H9 (cell line): Measurements from ENCODE around the gene CRIP2. TPM values are rescaled to one million over a fixed set of nuclear protein-coding genes. Genes with fewer than 3 reads are reported as not detected.

ENCODE experiments used
- DNase-seq: peaks from one replicate; pipeline ENCODE4 v3.0.0-alpha.2; 2017
- H2AFZ ChIP-seq: one replicate; pipeline ENCODE4 v1.6.1; 2013; ENCODE audit warnings: mild to moderate bottlenecking, low read length, control low read depth, moderate library complexity
- H2AK5ac ChIP-seq: 2 replicates; pipeline ENCODE4 v1.6.1; 2013; ENCODE audit warnings: low read length, control low read depth, mixed read lengths; ENCODE audit not compliant: insufficient read length
- H2BK120ac ChIP-seq: one replicate; pipeline ENCODE4 v1.6.1; 2013; ENCODE audit warnings: low read depth, mild to moderate bottlenecking, low read length, control low read depth, inconsistent platforms; ENCODE audit not compliant: poor library complexity, severe bottlenecking
- H2BK12ac ChIP-seq: 2 replicates; pipeline ENCODE4 v1.6.1; 2013; ENCODE audit warnings: low read length, control low read depth, mixed read lengths, low read depth; ENCODE audit not compliant: insufficient read length
- H2BK15ac ChIP-seq: 2 replicates; pipeline ENCODE4 v1.6.1; 2013; ENCODE audit warnings: low read depth, low read length, control low read depth
- H2BK20ac ChIP-seq: one replicate; pipeline ENCODE4 v1.6.1; 2013; ENCODE audit warnings: low read depth, mild to moderate bottlenecking, low read length, control low read depth, inconsistent platforms; ENCODE audit not compliant: poor library complexity, severe bottlenecking
- H2BK5ac ChIP-seq: 2 replicates; pipeline ENCODE4 v1.6.1; 2013; ENCODE audit warnings: low read length, control low read depth, mixed read lengths; ENCODE audit not compliant: insufficient read length
- H3K14ac ChIP-seq: 2 replicates; pipeline ENCODE4 v1.6.1; 2013; ENCODE audit warnings: low read length, control low read depth; ENCODE audit not compliant: insufficient read depth
- H3K18ac ChIP-seq: 2 replicates; pipeline ENCODE4 v1.6.1; 2013; ENCODE audit warnings: low read depth, mild to moderate bottlenecking, mixed read lengths, low read length, control low read depth; ENCODE audit not compliant: insufficient read length
- H3K23ac ChIP-seq: 2 replicates; pipeline ENCODE4 v1.6.1; 2013; ENCODE audit warnings: low read length, control low read depth, mixed read lengths, low read depth; ENCODE audit not compliant: insufficient read length
- H3K23me2 ChIP-seq: 2 replicates; pipeline ENCODE4 v1.6.1; 2013; ENCODE audit warnings: low read depth, mild to moderate bottlenecking, mixed read lengths, low read length, control low read depth; ENCODE audit not compliant: insufficient read length, poor library complexity, severe bottlenecking
- H3K27ac ChIP-seq: 2 replicates; pipeline ENCODE4 v1.5.1; 2013; ENCODE audit warnings: low read length, control low read depth, mixed read lengths, low read depth; ENCODE audit not compliant: insufficient read length
- H3K27me3 ChIP-seq: 2 replicates; pipeline ENCODE4 v1.6.1; 2013; ENCODE audit warnings: low read length, control low read depth, inconsistent platforms; ENCODE audit not compliant: insufficient read depth
- H3K4ac ChIP-seq: 2 replicates; pipeline ENCODE4 v1.6.1; 2013; ENCODE audit warnings: low read depth, mild to moderate bottlenecking, control low read depth, inconsistent platforms, low read length, moderate library complexity
- H3K4me1 ChIP-seq: 2 replicates; pipeline ENCODE4 v1.6.1; 2013; ENCODE audit warnings: low read length, control low read depth, inconsistent platforms; ENCODE audit not compliant: insufficient read depth
- H3K4me2 ChIP-seq: 2 replicates; pipeline ENCODE4 v1.6.1; 2013; ENCODE audit warnings: low read length, control low read depth, mixed read lengths; ENCODE audit not compliant: insufficient read length, insufficient read depth
- H3K56ac ChIP-seq: 2 replicates; pipeline ENCODE4 v1.6.1; 2013; ENCODE audit warnings: low read depth, mild to moderate bottlenecking, mixed read lengths, low read length, control low read depth; ENCODE audit not compliant: insufficient read length
- H3K79me1 ChIP-seq: 2 replicates; pipeline ENCODE4 v1.6.1; 2013; ENCODE audit warnings: low read depth, mild to moderate bottlenecking, moderate library complexity, low read length, control low read depth, inconsistent platforms; ENCODE audit not compliant: insufficient read depth, poor library complexity, severe bottlenecking
- H3K79me2 ChIP-seq: 2 replicates; pipeline ENCODE4 v1.6.1; 2013; ENCODE audit warnings: low read length, control low read depth, inconsistent platforms; ENCODE audit not compliant: insufficient read depth
- H3K9ac ChIP-seq: 2 replicates; pipeline ENCODE4 v1.6.1; 2013; ENCODE audit warnings: low read length, control low read depth, mixed read lengths; ENCODE audit not compliant: insufficient read length; ENCODE audit errors: extremely low read depth
- H3K9me3 ChIP-seq: one replicate; pipeline ENCODE4 v1.6.1; 2013; ENCODE audit warnings: low read depth, low read length, inconsistent platforms; ENCODE audit not compliant: control insufficient read depth
- H3T11ph ChIP-seq: one replicate; pipeline ENCODE4 v1.6.1; 2013; ENCODE audit warnings: mild to moderate bottlenecking, low read length, control low read depth, inconsistent platforms
- H4K20me1 ChIP-seq: one replicate; pipeline ENCODE4 v1.6.1; 2013; ENCODE audit not compliant: control insufficient read depth, insufficient read length, insufficient read depth
- H4K5ac ChIP-seq: 2 replicates; pipeline ENCODE4 v1.6.1; 2013; ENCODE audit warnings: low read depth, mild to moderate bottlenecking, mixed read lengths, low read length, control low read depth; ENCODE audit not compliant: insufficient read length
- H4K8ac ChIP-seq: replicated peaks from 2 replicates; pipeline ENCODE4 v1.6.1; 2013; ENCODE audit warnings: low read length, control low read depth, mixed read lengths, low read depth; ENCODE audit not compliant: insufficient read length
- H4K91ac ChIP-seq: 2 replicates; pipeline ENCODE4 v1.6.1; 2013; ENCODE audit warnings: low read depth, mild to moderate bottlenecking, moderate library complexity, mixed read lengths, low read length, control low read depth; ENCODE audit not compliant: insufficient read length
- H3K27ac Mint-ChIP-seq, 3 experiments: 2 replicates in 2 of 3; 3 replicates in 1 of 3; pipeline ENCODE4 v1.8.0; 2020 to 2021; ENCODE audit warnings: mixed read lengths in 3 of 3, mild to moderate bottlenecking in 1 of 3, moderate library complexity in 1 of 3
- H3K27me3 Mint-ChIP-seq: 2 replicates; pipeline ENCODE4 v1.8.0; 2021; ENCODE audit warnings: low read depth, mild to moderate bottlenecking, moderate library complexity, mixed read lengths
- H3K36me3 Mint-ChIP-seq, 3 experiments: 2 replicates in 2 of 3; 3 replicates in 1 of 3; pipeline ENCODE4 v1.8.0; 2020 to 2021; ENCODE audit warnings: low read depth in 3 of 3, mixed read lengths in 3 of 3; ENCODE audit not compliant: insufficient read depth in 1 of 3
- H3K4me1 Mint-ChIP-seq, 2 experiments: 2 replicates each; pipeline ENCODE4 v1.8.0; 2020; ENCODE audit warnings: mixed read lengths in 2 of 2
- H3K4me3 Mint-ChIP-seq, 2 experiments: 2 replicates in 1 of 2; 3 replicates in 1 of 2; pipeline ENCODE4 v1.8.0; 2020 to 2021; ENCODE audit warnings: mild to moderate bottlenecking in 2 of 2, mixed read lengths in 2 of 2, moderate library complexity in 1 of 2
- H3K9me3 Mint-ChIP-seq, 2 experiments: 2 replicates in 1 of 2; 3 replicates in 1 of 2; pipeline ENCODE4 v1.8.0; 2020; ENCODE audit warnings: mild to moderate bottlenecking in 2 of 2, mixed read lengths in 2 of 2, moderate library complexity in 1 of 2
- CTCF ChIP-seq: fragments of 200-600 bp; sonication (generic); conservative IDR thresholded peaks from 3 replicates; pipeline ENCODE4 v1.8.0; 2021; ENCODE audit warnings: antibody characterized with exemption, mild to moderate bottlenecking
- WGBS: extraction: QIAGEN DNeasy Blood & Tissue Kit; methylation state at CpG from one replicate; pipeline ENCODE4 v1.1.7; 2013; ENCODE audit warnings: missing lambda C conversion rate, low lambda C conversion rate, mixed read lengths; ENCODE audit not compliant: insufficient read length; ENCODE audit errors: extremely low coverage; 5-methylcytosine and 5-hydroxymethylcytosine counted together
- total RNA-seq: library from RNA; stranded (reverse); gene quantifications from 2 replicates; pipeline ENCODE4 v1.2.1, GENCODE V29; 2021

CRIP2 gene
- total RNA-seq, 1 experiment from 2014 or later, result 5.7 TPM

GRCh38 chr14:105492971-105493871, 18.6 kb downstream of the CRIP2 start:
- H3K27me3 ChIP-seq, result peaks cover 4% of the 10 kb centered on the region; the same call in 1 of the 2 replicates
- H4K20me1 ChIP-seq, result no peaks in the 10 kb centered on the region
- no peak overlapping the region for H3K14ac ChIP-seq
- no peak overlapping the region for H4K5ac ChIP-seq
- Mint-ChIP-seq H3K4me1 (peaks cover 4 to 12% of the 10 kb centered on the region in 2 experiments), H3K36me3 (peaks cover 0 to 5% (median 0%) of the 10 kb centered on the region in 3 experiments; a peak in 3 of 7 replicates), H3K27ac (no peak overlapping the region), H3K4me3 (no peak overlapping the region), H3K27me3 (peaks cover 14% of the 10 kb centered on the region), H3K9me3 (peaks cover 0 to 4% of the 10 kb centered on the region in 2 experiments; a peak in 1 of 5 replicates)
- no peak overlapping the region for H2BK20ac ChIP-seq
- no CpG with 5 or more reads among the region's 20 CpGs for WGBS
- no peak overlapping the region for H3K27ac ChIP-seq
- no peak overlapping the region for H3T11ph ChIP-seq
- H2BK5ac ChIP-seq, result no peak overlapping the region
- no peak overlapping the region for H4K8ac ChIP-seq
- H3K4me2 ChIP-seq, result no peak overlapping the region
- peak; percentile 25 for DNase-seq
- no peak overlapping the region for H2AFZ ChIP-seq
- H3K79me1 ChIP-seq, result no peaks in the 10 kb centered on the region
- H3K9ac ChIP-seq, result no peak overlapping the region
- H3K56ac ChIP-seq, result no peak overlapping the region
- no peak overlapping the region for H2BK12ac ChIP-seq
- no peak overlapping the region for H2AK5ac ChIP-seq
- H3K79me2 ChIP-seq, result no peaks in the 10 kb centered on the region
- no peak overlapping the region for H2BK120ac ChIP-seq
- H4K91ac ChIP-seq, result no peak overlapping the region
- no peak overlapping the region for H3K23ac ChIP-seq
- TF ChIP-seq CTCF, result peak; percentile 17; the same call in 1 of the 3 replicates
- H3K9me3 ChIP-seq, result no peaks in the 10 kb centered on the region
- H3K18ac ChIP-seq, result no peak overlapping the region
- H3K4me1 ChIP-seq, result no peaks in the 10 kb centered on the region
- no peak overlapping the region for H2BK15ac ChIP-seq
- H3K23me2 ChIP-seq, result peaks cover 3% of the 10 kb centered on the region
- no peak overlapping the region for H3K4ac ChIP-seq
